NCI-H748 (cell line): Measurements from ENCODE around the gene LBR.
A peak's percentile ranks its signal among the peaks of the same experiment; 100 is the strongest.

Source experiments
- DNase-seq: peaks from one replicate; lab custom pipeline; 2025; ENCODE audit not compliant: unreplicated experiment; lab: John Stamatoyannopoulos, UW

Gene LBR

DNA sequence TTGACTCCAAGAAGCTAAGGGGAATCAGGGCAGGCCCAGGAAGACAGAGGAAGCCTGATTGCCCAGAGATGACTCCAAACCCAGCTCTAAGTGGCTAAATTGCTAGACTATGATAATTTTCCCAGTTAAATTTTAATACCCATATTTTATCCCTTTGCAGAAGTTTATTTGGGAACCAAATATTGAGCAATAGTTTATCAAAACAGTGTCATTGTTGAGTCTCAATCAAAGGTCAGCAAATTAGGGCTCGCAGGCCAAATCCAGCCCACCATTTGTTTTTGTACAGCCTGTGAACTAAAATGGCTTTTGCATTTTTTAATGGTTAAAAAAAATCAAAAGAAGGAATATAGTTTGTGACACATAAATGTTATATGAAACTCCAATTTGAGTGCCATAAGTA is 47.1 kb downstream of the LBR start:
- no peak for DNase-seq

DNA sequence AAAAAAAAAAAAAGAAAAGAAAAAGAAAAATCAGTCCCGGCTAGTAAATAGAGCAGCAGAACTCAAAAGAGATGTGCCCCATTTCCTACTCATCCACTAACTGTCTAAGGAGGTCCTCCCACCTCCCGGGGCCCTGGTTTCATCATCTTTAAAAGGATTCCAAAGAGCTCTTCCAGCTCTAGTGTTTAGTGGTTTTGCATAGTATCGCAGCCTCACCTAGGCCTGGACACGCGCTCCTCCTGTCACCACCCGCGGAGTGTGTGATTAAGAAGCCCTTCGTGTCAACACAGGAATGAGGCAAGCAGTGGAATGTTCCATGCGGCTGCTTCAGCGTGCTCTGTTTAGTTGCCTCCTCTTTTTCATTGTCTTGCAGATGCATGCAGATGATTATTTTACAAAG is 49.0 kb downstream of the LBR start:
- peak; percentile 6 for DNase-seq

DNA sequence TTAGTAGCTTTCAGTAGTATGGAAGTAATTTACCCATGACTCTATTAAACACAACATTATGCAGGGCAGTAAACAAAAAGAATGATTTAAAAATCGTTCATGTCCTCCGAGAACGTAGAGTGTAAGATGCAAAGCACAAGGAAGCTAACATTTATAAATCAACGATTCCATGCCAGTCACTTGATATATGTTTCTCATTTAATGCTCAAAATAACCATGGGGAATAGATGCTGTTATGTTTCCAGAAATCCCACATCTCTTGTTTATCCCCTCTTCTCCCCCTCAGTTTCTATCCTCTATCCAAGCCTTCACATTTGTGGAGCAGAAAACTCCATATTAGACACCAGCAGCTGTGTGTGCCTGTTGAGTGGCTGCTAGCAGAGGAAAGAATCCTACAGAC is 52.8 kb downstream of the LBR start:
- DNase-seq, result no peak

DNA sequence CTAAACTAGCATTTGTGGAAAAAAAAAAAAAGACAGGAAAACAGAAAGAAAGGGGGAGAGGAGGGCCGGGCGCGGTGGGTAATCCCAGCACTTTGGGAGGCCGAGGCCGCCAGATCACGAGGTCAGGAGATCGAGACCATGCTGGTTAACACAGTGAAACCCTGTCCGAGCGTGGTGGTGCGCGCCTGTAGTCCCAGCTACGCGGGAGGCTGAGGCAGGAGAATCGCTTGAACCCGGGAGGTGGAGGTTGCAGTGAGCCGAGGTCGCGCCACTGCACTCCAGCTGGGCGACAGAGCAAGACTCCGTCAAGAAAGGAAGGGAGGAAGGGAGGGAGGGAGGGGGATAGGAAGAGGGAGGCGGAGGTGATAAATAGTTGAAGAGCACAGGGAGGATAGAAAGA is 54.7 kb downstream of the LBR start:
- no peak for DNase-seq

DNA sequence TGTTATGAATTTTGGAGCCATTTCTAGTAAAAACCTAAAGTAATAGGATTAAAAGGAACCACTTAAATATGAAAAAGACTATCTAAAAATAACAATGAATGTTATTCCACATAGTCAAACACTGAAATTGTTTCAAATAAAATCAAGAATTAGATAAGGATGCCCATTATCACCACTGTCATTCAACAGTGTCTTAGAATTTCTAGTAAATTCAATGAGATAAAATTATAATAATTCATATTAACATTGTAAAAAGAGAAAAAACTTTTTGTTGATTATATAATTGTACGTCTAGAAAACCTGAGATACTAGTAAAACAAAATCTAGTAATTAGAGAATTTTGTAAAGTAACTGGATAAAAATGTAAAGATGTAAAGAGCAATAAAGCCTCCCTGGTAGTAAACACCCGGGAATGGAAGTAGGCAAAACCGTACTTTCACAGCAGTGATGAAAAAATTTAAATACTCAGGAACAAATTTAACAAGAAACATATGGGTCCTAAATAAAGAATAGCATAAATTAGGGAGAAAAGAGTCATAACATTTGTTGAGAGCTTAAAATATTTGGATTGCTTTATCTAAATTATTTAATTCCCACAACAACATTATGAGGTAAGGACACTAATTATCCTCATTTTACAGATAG is 56.4 kb downstream of the LBR start:
- no peak for DNase-seq

DNA sequence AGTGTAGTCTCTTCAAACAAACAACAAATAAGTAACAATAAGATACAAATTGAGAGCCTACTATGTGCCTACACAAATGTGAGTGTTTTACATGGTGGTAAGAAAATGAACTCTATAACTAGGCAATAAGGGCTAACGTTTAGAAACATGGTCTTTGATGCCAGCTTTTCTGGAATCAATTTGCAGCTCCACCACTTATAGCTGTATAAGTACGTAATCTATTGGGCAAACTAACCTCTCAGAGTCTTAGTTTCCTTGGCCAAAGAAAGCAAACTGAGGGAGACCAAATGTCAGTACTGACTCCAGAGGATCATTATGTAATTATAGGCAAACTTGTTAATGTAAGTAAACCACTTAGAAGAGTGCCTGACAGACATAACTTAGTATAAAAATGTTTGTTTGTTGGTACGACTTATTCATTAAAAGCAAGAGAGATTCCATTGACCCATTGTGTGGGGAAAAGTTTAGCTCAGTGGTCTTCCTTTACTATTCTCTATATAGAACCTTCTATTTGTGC is 59.7 kb downstream of the LBR start:
- no peak for DNase-seq

DNA sequence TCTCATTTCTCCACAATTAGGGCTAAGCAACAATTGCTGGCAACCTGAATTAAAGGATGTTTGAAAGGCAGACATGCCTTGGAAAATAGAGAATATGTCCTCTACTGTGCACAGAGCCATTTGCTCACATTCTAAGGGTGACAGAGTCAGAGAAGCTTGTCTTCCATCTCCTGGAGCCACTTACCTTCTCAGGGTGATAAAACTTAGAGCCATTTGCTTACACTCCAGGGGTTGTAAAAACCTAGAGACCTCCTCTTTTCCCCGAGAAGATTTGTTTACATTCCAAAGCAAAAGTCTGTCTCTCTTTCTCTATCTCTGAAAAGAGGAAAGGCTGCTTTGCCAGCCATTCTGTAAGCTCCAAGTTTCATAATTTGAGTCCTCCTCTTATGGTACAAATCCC is 61.3 kb downstream of the LBR start:
- no peak for DNase-seq

DNA sequence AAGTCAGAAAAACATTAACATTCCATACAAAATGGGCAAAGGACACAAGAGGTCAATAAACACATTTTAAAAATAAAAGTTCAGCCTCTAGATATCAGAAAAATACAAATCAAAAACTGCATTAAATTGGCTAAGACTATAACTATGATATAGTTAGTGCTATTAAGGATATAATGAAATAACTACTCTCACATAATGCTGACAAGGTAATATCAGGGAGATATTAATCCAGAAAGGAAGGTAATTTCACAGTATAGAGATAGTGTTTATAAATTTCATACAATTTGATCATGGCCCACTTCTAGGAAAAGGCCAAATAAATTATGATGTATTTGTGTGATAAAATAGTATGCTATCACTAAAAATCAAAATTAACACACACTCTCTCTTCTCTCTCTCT is 61.8 kb downstream of the LBR start:
- DNase-seq, result no peak

DNA sequence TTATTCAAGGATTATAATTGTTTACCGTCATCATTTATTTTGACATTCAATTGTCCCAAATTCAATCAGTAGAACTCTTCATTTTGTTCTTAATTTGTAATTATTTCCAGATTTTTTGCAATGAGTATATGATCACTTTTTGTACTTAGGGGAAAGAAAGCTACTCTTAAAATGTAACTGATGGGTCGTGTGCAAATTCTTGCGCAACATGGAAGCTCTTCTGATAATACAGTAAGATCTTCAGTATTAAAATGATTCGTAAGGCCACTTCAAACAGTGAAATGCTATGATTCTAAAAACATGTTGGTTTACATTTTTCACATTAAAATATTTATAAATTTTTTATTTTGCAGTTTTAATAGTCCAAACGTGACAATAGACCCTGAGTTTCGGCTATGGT is 63.4 kb downstream of the LBR start:
- DNase-seq, result no peak

DNA sequence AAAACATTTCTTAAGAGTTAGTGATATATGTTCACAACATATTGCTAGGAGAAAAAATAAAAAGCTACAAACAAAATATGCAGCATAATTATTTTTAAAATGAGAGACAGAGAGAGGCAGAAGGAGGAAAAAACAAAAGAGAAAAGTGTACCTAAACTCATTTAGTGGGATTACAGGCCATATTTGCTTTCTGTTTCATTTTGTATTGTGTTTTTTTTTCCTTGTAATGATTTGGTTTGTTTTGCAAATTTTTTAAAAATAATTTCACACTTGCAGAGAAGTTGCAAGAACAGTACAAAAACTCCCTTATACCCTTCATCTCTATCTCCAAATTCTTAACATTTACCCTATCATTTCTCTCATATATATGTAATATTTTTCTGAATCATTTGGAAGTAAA is 65.0 kb downstream of the LBR start:
- no peak for DNase-seq

DNA sequence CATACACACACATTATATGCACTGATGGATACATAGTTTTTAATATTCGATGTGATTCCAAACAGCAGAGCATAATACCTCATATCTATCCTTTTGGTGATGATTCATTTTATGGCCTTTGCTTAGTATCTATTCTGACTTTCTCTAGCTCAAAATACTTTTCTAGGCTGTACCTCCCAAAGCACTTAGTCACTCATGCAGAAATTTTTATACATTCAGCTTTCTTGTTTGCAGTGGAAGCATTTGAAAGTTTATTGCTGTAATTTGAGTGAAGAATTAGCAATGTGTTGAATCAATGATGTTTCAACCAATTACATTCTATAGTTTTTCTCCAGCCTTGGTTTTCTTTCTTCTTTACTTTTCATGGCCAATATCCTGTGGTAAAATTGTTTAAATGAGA is 66.7 kb downstream of the LBR start:
- DNase-seq, result no peak

DNA sequence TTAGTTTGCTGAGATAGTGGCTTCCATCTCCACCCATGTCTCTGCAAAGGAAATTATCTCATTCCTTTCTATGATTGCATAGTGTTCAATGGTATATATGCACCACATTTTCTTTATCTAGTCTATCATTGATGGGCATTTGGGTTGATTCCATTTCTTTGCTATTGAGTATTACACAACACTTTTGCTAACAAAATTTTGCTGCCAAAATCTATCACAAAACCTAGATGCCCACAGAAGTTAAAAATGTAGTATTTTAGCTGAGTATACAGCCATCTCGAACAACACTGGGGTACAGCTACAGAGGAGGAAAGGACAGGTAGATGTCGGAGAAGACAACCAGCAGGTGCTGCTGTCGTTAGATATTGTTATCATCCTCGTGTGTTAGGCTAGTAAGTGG is 67.7 kb downstream of the LBR start:
- DNase-seq, result no peak

DNA sequence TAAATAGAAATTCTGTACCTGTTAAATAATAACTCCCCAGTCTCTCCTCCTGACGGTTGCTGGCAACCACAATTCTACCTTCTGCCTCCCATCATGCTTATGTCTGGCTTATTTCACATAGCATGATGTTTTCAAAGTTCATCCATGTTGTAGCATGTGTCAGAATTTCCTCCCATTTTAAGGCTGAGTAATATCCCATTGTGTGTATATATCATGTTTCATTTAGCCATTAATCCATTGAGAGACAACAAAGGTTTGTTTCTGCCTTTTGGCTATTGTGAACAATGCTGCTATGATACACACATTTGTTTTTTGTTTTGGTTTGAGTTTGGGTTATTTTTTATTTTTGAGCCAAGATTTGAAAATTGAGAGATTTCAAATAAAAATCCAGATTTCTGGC is 72.0 kb downstream of the LBR start:
- no peak for DNase-seq

DNA sequence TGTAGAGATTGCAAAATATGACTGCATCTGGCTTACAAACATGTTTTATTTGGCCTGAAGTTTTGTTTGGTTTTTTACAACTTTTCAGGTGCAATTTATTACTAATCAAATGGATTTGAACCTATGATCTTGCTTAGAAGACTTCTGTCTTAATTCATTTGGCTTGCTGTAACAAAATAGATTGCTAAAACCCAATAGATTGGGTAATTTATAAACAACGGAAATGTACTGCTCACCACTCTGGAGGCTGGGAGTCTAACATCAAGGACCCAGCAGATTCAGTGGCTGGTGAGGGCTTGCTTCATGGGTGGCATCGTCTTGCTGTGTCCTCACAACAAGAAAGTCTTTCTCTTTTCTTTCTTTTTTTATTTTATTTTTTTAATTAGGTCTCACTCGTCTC is 72.9 kb downstream of the LBR start:
- DNase-seq, result no peak
